Kidney epithelial cell (primary cell): ENCODE data around the gene CALB2. TPM values are rescaled to one million over a fixed set of nuclear protein-coding genes. Genes with fewer than 3 reads are reported as not detected.

ENCODE experiments used
- DNase-seq: peaks from one replicate; pipeline ENCODE4 v3.0.0-alpha.2; 2010; ENCODE audit warnings: low read depth
- H3K27me3 ChIP-seq: 2 replicates; pipeline ENCODE4 v1.6.0; 2011; ENCODE audit warnings: low read length; ENCODE audit not compliant: control insufficient read depth, insufficient read depth
- H3K36me3 ChIP-seq: 2 replicates; pipeline ENCODE4 v1.5.1; 2011; ENCODE audit warnings: low read length; ENCODE audit not compliant: control insufficient read depth, insufficient read depth
- H3K4me3 ChIP-seq: 2 replicates; pipeline ENCODE4 v1.5.1; 2011; ENCODE audit warnings: low read depth, mild to moderate bottlenecking, control low read depth, low read length
- total RNA-seq: library from RNA; depleted of rRNA; stranded (reverse); fragments of >200 nt; gene quantifications from 2 replicates; pipeline ENCODE4 v1.2.3, GENCODE V29; 2015
- TF ChIP-seq, protein P1 (sequence below): IDR thresholded peaks from 2 replicates; pipeline ENCODE4 v1.5.1; 2011; ENCODE audit warnings: mild to moderate bottlenecking, moderate library complexity, low read length, control low read depth, inconsistent platforms; ENCODE audit not compliant: insufficient read depth, poor library complexity, severe bottlenecking

CALB2 gene
- total RNA-seq, 1 donor from 2014 or later: 6.2 TPM

DNA sequence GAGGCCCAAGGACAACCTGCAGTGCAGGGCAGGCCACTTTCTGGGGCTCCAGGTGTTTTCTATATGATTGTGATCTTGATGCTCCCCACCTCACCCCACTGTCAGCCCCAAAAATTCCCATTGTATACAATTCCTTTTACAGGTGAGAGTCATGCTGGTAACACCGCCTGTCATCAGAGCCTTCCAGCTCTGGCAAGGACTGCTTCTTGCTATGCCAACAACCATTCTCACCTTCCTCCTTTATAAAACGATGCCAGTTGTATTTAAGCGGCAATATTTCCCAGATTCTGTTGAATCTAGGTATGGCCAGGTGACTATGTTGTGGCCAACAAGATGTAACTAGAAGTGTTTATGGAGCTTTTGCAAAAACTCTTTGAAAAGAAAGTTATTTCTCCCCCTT, 30.4 kb upstream of the CALB2 start:
- H3K27me3 ChIP-seq: no peaks in the 10 kb centered on the region
- TF ChIP-seq, protein P1, sequence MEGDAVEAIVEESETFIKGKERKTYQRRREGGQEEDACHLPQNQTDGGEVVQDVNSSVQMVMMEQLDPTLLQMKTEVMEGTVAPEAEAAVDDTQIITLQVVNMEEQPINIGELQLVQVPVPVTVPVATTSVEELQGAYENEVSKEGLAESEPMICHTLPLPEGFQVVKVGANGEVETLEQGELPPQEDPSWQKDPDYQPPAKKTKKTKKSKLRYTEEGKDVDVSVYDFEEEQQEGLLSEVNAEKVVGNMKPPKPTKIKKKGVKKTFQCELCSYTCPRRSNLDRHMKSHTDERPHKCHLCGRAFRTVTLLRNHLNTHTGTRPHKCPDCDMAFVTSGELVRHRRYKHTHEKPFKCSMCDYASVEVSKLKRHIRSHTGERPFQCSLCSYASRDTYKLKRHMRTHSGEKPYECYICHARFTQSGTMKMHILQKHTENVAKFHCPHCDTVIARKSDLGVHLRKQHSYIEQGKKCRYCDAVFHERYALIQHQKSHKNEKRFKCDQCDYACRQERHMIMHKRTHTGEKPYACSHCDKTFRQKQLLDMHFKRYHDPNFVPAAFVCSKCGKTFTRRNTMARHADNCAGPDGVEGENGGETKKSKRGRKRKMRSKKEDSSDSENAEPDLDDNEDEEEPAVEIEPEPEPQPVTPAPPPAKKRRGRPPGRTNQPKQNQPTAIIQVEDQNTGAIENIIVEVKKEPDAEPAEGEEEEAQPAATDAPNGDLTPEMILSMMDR: no peak

GRCh38 chr16:71337631-71338030, 20.9 kb upstream of the CALB2 start:
- no peak for DNase-seq
- H3K4me3 ChIP-seq: no peak overlapping the region
- no peaks in the 10 kb centered on the region for H3K36me3 ChIP-seq
- H3K27me3 ChIP-seq: no peaks in the 10 kb centered on the region
- TF ChIP-seq, protein P1: no peak

More for the DNA sequence above, 30.4 kb upstream of the CALB2 start:
- Histone ChIP-seq H3K4me3 (no peak overlapping the region), H3K36me3 (no peaks in the 10 kb centered on the region)
- no peak for DNase-seq

- no peak overlapping the region for H3K4me3 ChIP-seq
- H3K27me3 ChIP-seq: no peaks in the 10 kb centered on the region
- TF ChIP-seq, protein P1: no peak
- no peaks in the 10 kb centered on the region for H3K36me3 ChIP-seq
- DNase-seq: no peak
Observed at GRCh38 chr16:71338193-71338592, 20.3 kb upstream of the CALB2 start.

DNA sequence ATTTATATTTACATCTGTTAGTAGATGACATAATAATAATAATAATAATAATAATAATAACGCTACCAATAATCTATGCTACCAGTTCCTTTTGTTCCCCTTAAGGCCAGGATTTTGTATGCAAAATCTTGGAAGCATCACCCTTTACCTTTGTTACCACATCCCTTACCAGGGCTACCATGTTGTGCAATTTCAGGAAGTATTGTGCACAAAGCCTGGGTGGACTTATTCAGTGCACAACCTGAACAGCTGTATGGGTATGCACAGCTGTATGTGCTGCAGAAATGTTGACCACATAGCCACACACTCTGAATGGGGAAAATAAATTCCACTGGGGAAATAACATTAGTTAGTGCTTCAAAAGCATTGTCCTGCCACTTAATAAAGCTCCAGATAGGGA, 19.9 kb upstream of the CALB2 start:
- TF ChIP-seq, protein P1: no peak
- H3K4me3 ChIP-seq: no peak overlapping the region
- no peaks in the 10 kb centered on the region for H3K36me3 ChIP-seq
- DNase-seq: no peak
- no peaks in the 10 kb centered on the region for H3K27me3 ChIP-seq

DNA sequence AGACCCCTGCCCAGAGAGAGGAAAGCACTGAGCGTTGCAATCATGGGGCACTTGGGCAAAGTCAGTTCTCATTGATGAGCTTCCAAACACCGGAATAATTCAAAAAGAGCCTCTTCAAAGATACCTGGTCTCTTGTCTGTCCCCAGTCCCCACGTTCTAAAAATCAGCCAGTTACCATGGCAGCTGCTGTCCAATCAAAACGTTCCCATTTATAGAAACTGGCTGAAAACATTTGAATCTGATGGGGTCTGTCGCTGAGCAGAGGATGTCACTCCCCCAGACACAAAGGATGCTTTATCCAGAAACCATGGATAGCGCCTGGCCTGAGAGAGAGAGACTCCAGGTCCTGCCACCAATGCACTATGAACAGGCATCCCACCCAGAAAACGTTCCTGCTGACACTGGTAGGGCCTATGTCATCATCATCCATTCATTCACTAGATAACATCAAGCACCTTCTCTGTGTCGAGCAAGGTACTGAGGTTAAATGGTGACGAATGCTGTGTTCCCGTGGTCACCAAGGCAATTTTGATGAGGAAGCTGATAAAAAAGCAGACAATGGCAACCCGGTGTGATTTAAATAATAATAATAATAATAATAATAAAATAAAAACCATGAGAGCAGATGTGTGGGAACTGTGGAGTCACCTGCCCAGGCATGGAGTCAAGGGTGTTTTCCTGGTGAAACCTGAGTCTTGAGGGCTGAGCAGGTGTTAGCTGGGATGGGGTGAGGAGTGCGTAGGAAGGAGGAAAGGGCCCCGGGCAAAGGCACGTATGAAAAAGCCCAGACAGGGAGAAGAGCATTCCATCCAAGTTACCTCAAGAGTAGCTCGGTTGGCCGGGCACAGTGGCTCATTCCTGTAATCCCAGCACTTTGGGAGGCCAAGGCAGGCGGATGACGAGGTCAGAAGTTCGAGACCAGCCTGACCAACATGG, 19.0 kb upstream of the CALB2 start:
- Histone ChIP-seq H3K36me3 (no peaks in the 10 kb centered on the region), H3K4me3 (no peak overlapping the region), H3K27me3 (no peaks in the 10 kb centered on the region)
- DNase-seq: no peak
- TF ChIP-seq, protein P1: no peak

DNA sequence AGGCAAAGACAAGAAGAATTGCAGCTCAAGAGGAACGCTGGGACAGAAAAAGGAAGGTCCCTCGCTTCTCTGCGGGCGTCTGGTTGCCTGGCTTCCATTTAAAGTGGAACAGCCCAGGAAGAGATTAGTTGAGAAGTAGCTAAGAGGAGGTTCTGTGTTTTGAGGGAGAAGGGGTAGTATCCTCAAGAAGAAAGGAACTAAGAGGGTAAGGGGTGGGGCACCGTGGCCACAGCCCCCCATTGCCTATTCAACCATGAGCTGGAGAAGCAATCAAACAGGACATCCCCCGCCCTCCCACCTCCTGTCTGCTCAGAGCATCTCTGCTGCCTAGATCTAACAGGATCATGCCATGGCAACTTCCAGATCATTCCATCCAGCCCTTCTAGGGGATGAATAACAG, 18.1 kb upstream of the CALB2 start:
- TF ChIP-seq, protein P1: no peak
- peaks cover 2% of the 10 kb centered on the region for H3K27me3 ChIP-seq
- no peaks in the 10 kb centered on the region for H3K36me3 ChIP-seq
- DNase-seq: no peak
- no peak overlapping the region for H3K4me3 ChIP-seq
